ENCODE data around the gene HTRA3.

The HTRA3 gene

GRCh38 chr4:8267077-8267476, 2.5 kb upstream of the HTRA3 start:
- DNase-seq (ENCODE audit: low read depth), result no peak

GRCh38 chr4:8268211-8268610, 1.3 kb upstream of the HTRA3 start:
- no peak for DNase-seq (ENCODE audit: low read depth)

- no peak for DNase-seq (ENCODE audit: low read depth)
These were observed 536 bp upstream of the HTRA3 start for GRCh38 chr4:8268901-8269534.

- no peak for DNase-seq (ENCODE audit: low read depth)
These were observed 841 bp downstream of the HTRA3 start for GRCh38 chr4:8270418-8270771.

- DNase-seq (ENCODE audit: low read depth), result no peak
These were observed 1.6 kb downstream of the HTRA3 start for GRCh38 chr4:8270912-8271815.

- DNase-seq (ENCODE audit: low read depth), result no peak
These were observed 2.3 kb downstream of the HTRA3 start for GRCh38 chr4:8271821-8272220.

GRCh38 chr4:8272472-8273428, 3.2 kb downstream of the HTRA3 start:
- DNase-seq (ENCODE audit: low read depth), result no peak

- no peak for DNase-seq (ENCODE audit: low read depth)
These were observed 3.9 kb downstream of the HTRA3 start for GRCh38 chr4:8273450-8273849.

- no peak for DNase-seq (ENCODE audit: low read depth)
These were observed 4.6 kb downstream of the HTRA3 start for GRCh38 chr4:8274066-8274652.

GRCh38 chr4:8274765-8275547, 5.4 kb downstream of the HTRA3 start:
- no peak for DNase-seq (ENCODE audit: low read depth)

GRCh38 chr4:8275548-8275910, 6.0 kb downstream of the HTRA3 start:
- DNase-seq (ENCODE audit: low read depth), result no peak

GRCh38 chr4:8276358-8277240, 7.0 kb downstream of the HTRA3 start:
- DNase-seq (ENCODE audit: low read depth), result no peak

GRCh38 chr4:8277356-8278008, 7.9 kb downstream of the HTRA3 start:
- DNase-seq (ENCODE audit: low read depth), result no peak

GRCh38 chr4:8278009-8278395, 8.4 kb downstream of the HTRA3 start:
- no peak for DNase-seq (ENCODE audit: low read depth)

GRCh38 chr4:8278421-8279287, 9.1 kb downstream of the HTRA3 start:
- DNase-seq (ENCODE audit: low read depth), result no peak

GRCh38 chr4:8279321-8280157, 10.0 kb downstream of the HTRA3 start:
- no peak for DNase-seq (ENCODE audit: low read depth)

- no peak for DNase-seq (ENCODE audit: low read depth)
These were observed 10.8 kb downstream of the HTRA3 start for GRCh38 chr4:8280158-8280875.

Measured in activated T-helper 1 cell treated with Interleukin-2 at 50 U/mL for 16 hours (primary cell).